Measurements from ENCODE around the gene ZNF808. TPM values are rescaled to one million over a fixed set of nuclear protein-coding genes. Genes with fewer than 3 reads are reported as not detected.
"Not testable (repeated sequence)": the region's sequence is repeated elsewhere in the genome, so short reads cannot be mapped to it uniquely, and the experiment has no call there.

The ZNF808 gene
- total RNA-seq, 1 donor = 23.6 TPM

DNA sequence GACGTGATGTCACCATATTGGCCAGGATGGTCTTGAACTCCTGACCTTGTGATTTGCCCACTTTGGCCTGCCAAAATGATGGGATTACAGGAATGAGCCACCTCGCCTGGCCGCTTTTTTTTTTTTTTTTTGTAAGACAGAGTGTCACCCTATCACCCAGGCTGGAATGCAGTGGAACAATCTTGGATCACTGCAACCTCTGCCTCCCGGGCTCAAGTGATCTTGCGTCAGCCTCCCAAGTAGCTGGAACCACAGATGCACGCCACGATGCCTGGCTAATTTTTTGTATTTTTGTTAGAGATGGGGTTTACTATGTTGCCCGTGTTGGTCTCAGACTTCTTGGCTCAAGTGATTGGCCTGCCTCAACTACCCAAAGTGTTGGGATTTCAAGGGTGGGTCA is 28.9 kb upstream of the ZNF808 start:
- TF ChIP-seq CTCF (IDR thresholded peaks at IDR 0.05; ENCODE audit: insufficient read depth, low read length) = no peak
- DNase-seq (ENCODE audit: low read depth) = no peak
- H3K4me3 ChIP-seq (ENCODE audit: low read depth, low read length) = no peak overlapping the region

GRCh38 chr19:52500474-52500873 is 27.0 kb upstream of the ZNF808 start:
- H3K4me3 ChIP-seq (ENCODE audit: low read depth, low read length); DNase-seq (ENCODE audit: low read depth): not testable (repeated sequence)

DNA sequence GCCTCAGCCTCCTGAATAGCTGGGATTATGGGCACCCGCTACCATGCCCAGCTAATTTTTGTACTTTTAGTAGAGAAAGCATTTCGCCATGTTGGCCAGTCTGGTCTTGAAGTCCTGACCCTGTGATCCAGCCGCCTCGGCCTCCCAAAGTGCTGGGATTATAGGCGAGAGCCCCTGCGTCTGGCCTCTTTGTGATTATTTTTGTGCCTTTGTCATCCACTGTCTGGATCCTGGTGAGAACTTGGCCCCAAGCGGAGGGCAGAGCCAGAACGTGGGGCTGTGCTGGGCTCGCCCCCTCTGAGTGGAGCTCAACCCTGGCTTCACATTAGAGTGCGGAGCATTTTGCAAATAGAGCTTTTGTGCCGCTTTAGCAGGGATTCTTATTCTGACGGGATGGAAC is 26.5 kb upstream of the ZNF808 start:
- not testable (repeated sequence) for DNase-seq (ENCODE audit: low read depth); H3K4me3 ChIP-seq (ENCODE audit: low read depth, low read length)

GRCh38 chr19:52507266-52507665 is 20.2 kb upstream of the ZNF808 start:
- no peak for TF ChIP-seq CTCF (IDR thresholded peaks at IDR 0.05; ENCODE audit: insufficient read depth, low read length)
- no peak overlapping the region for H3K4me3 ChIP-seq (ENCODE audit: low read depth, low read length)
- DNase-seq (ENCODE audit: low read depth) = no peak

- TF ChIP-seq CTCF (IDR thresholded peaks at IDR 0.05; ENCODE audit: insufficient read depth, low read length) = no peak
- H3K4me3 ChIP-seq (ENCODE audit: low read depth, low read length) = no peak overlapping the region
- DNase-seq (ENCODE audit: low read depth) = no peak
Observed at GRCh38 chr19:52516191-52516590, 11.3 kb upstream of the ZNF808 start.

DNA sequence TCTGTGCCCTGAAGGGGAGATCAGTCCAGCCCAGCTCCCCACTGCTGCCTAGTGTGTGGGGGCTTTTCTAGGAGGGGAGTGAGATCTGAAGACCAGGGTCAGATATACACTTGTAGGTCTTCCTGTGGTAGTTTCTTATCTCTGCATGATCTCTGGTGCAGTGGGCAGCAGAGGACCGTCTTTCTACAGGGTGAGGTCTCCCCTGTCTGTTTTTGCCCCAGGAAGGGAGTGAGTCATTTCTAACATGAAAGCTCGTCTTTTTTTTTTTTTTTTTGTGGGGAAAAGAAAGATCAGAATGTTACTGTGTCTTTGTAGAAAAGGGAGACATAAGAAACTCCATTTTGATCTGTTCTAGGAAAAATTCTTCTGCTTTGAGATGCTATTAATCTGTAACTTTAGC is 8.8 kb upstream of the ZNF808 start:
- TF ChIP-seq CTCF (IDR thresholded peaks at IDR 0.05; ENCODE audit: insufficient read depth, low read length) = no peak
- no peak overlapping the region for H3K4me3 ChIP-seq (ENCODE audit: low read depth, low read length)
- no peak for DNase-seq (ENCODE audit: low read depth)

DNA sequence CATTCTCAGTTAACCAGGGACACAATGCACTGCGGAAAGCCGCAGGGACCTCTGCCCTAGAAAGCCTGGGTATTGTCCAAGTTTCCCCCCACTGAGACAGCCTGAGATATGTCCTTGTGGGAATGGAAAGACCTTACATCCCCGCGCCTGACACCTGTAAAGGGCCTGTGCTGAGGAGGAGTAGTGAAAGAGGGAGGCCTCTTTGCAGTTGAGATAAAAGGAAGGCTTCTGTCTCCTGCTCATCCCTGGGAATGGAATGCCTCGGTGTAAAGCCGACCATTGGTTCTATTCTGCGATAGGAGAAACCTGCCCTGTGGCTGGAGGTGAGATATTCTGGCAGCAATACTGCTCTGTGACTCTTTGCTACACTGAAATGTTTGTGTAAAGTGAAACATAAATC is 8.3 kb upstream of the ZNF808 start:
- DNase-seq (ENCODE audit: low read depth) = not testable (repeated sequence)

DNA sequence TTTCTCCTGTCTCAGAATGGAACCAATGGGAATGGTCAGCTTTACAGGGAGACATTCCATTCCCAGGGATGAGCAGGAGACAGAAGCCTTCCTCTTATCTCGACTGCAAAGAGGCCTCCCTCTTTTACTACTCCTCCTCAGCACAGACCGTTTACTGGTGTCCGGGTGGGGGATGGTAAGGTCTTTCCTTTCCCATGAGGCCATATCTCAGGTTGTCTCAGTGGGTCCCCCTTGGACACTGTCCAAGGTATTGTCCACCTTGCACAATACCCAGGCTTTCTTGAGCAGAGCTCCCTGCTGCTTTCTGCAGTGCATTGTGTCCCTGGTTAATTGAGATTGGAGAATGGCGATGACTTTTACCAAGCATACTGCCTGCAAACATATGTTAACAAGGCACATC is 7.5 kb upstream of the ZNF808 start:
- H3K4me3 ChIP-seq (ENCODE audit: low read depth, low read length) = no peak overlapping the region
- DNase-seq (ENCODE audit: low read depth) = no peak
- TF ChIP-seq CTCF (IDR thresholded peaks at IDR 0.05; ENCODE audit: insufficient read depth, low read length) = no peak

More for the DNA sequence above, 8.3 kb upstream of the ZNF808 start:
- H3K4me3 ChIP-seq (ENCODE audit: low read depth, low read length) = not testable (repeated sequence)

GRCh38 chr19:52522551-52522950 is 4.9 kb upstream of the ZNF808 start:
- TF ChIP-seq CTCF (IDR thresholded peaks at IDR 0.05; ENCODE audit: insufficient read depth, low read length) = no peak
- DNase-seq (ENCODE audit: low read depth) = no peak
- H3K4me3 ChIP-seq (ENCODE audit: low read depth, low read length) = no peak overlapping the region

Data from fibroblast of the aortic adventitia (primary cell).